Measurements from ENCODE around the gene PHTF1. TPM values are rescaled to one million over a fixed set of nuclear protein-coding genes. Genes with fewer than 3 reads are reported as not detected.

The PHTF1 gene
- total RNA-seq, 1 donor from 2014 or later: 34.7 TPM

- no peak for DNase-seq (ENCODE audit: low read depth in 2 of 2)
Measured at GRCh38 chr1:113669988-113670387, 89.3 kb downstream of the PHTF1 start.

GRCh38 chr1:113666126-113666525 is 93.2 kb downstream of the PHTF1 start:
- DNase-seq (ENCODE audit: low read depth in 2 of 2): no peak

GRCh38 chr1:113665071-113665470 is 94.2 kb downstream of the PHTF1 start:
- DNase-seq (ENCODE audit: low read depth in 2 of 2): no peak

- DNase-seq (ENCODE audit: low read depth in 2 of 2): peak in 1 of 2 donors; percentile 16
Measured at GRCh38 chr1:113663165-113663951, 95.9 kb downstream of the PHTF1 start.

GRCh38 chr1:113662101-113662500 is 97.2 kb downstream of the PHTF1 start:
- no peak for DNase-seq (ENCODE audit: low read depth in 2 of 2)

- DNase-seq (ENCODE audit: low read depth in 2 of 2): peak; percentile 28 to 29
Measured at GRCh38 chr1:113660088-113660487, 99.2 kb downstream of the PHTF1 start.

GRCh38 chr1:113659556-113659955 is 99.7 kb downstream of the PHTF1 start:
- no peak for DNase-seq (ENCODE audit: low read depth in 2 of 2)

- peak; percentile 84 to 90 for DNase-seq (ENCODE audit: low read depth in 2 of 2)
Measured at GRCh38 chr1:113659035-113659434, 100.3 kb downstream of the PHTF1 start.

GRCh38 chr1:113657556-113658063 is 101.7 kb downstream of the PHTF1 start:
- no peak for DNase-seq (ENCODE audit: low read depth in 2 of 2)

- DNase-seq (ENCODE audit: low read depth in 2 of 2): no peak
Measured at GRCh38 chr1:113657126-113657525, 102.2 kb downstream of the PHTF1 start.

GRCh38 chr1:113654883-113655282 is 104.4 kb downstream of the PHTF1 start:
- peak in 1 of 2 donors; percentile 15 for DNase-seq (ENCODE audit: low read depth in 2 of 2)

GRCh38 chr1:113653741-113654140 is 105.5 kb downstream of the PHTF1 start:
- DNase-seq (ENCODE audit: low read depth in 2 of 2): no peak

GRCh38 chr1:113652771-113653170 is 106.5 kb downstream of the PHTF1 start:
- DNase-seq (ENCODE audit: low read depth in 2 of 2): no peak

GRCh38 chr1:113648478-113648877 is 110.8 kb downstream of the PHTF1 start:
- no peak for DNase-seq (ENCODE audit: low read depth in 2 of 2)

- DNase-seq (ENCODE audit: low read depth in 2 of 2): no peak
Measured at GRCh38 chr1:113647164-113647563, 112.1 kb downstream of the PHTF1 start.

Other genes starting within 250 kb of the PHTF1 start
- 5.7 and 9.7 TPM in 2 replicates for gene RSBN1, start 53.0 kb upstream of the PHTF1 start, total RNA-seq
- under 0.01 and 0.44 TPM in 2 replicates for gene PTPN22, start 112.2 kb upstream of the PHTF1 start, total RNA-seq
- under 0.01 and 0.22 TPM in 2 replicates for gene BCL2L15, start 128.1 kb upstream of the PHTF1 start, total RNA-seq
- 13.5 and 17.5 TPM in 2 replicates for gene AP4B1, start 145.3 kb upstream of the PHTF1 start, total RNA-seq
- gene DCLRE1B, start 145.8 kb upstream of the PHTF1 start, total RNA-seq: 1.4 and 1.5 TPM in 2 replicates
- gene HIPK1, start 169.8 kb upstream of the PHTF1 start, total RNA-seq: 23.5 and 41.9 TPM in 2 replicates
- 5.8 and 8.7 TPM in 2 replicates for gene OLFML3, start 220.0 kb upstream of the PHTF1 start, total RNA-seq

Measured in lung microvascular endothelial cell (primary cell).